H9 (cell line): ENCODE data around the gene STX2. TPM values are rescaled to one million over a fixed set of nuclear protein-coding genes. Genes with fewer than 3 reads are reported as not detected.

Experiments
- DNase-seq: peaks from one replicate; pipeline ENCODE4 v3.0.0-alpha.2; 2017
- H2AFZ ChIP-seq: one replicate; pipeline ENCODE4 v1.6.1; 2013; ENCODE audit warnings: mild to moderate bottlenecking, low read length, control low read depth, moderate library complexity
- H2AK5ac ChIP-seq: 2 replicates; pipeline ENCODE4 v1.6.1; 2013; ENCODE audit warnings: low read length, control low read depth, mixed read lengths; ENCODE audit not compliant: insufficient read length
- H2BK120ac ChIP-seq: one replicate; pipeline ENCODE4 v1.6.1; 2013; ENCODE audit warnings: low read depth, mild to moderate bottlenecking, low read length, control low read depth, inconsistent platforms; ENCODE audit not compliant: poor library complexity, severe bottlenecking
- H2BK12ac ChIP-seq: 2 replicates; pipeline ENCODE4 v1.6.1; 2013; ENCODE audit warnings: low read length, control low read depth, mixed read lengths, low read depth; ENCODE audit not compliant: insufficient read length
- H2BK15ac ChIP-seq: 2 replicates; pipeline ENCODE4 v1.6.1; 2013; ENCODE audit warnings: low read depth, low read length, control low read depth
- H2BK20ac ChIP-seq: one replicate; pipeline ENCODE4 v1.6.1; 2013; ENCODE audit warnings: low read depth, mild to moderate bottlenecking, low read length, control low read depth, inconsistent platforms; ENCODE audit not compliant: poor library complexity, severe bottlenecking
- H2BK5ac ChIP-seq: 2 replicates; pipeline ENCODE4 v1.6.1; 2013; ENCODE audit warnings: low read length, control low read depth, mixed read lengths; ENCODE audit not compliant: insufficient read length
- H3K14ac ChIP-seq: 2 replicates; pipeline ENCODE4 v1.6.1; 2013; ENCODE audit warnings: low read length, control low read depth; ENCODE audit not compliant: insufficient read depth
- H3K18ac ChIP-seq: 2 replicates; pipeline ENCODE4 v1.6.1; 2013; ENCODE audit warnings: low read depth, mild to moderate bottlenecking, mixed read lengths, low read length, control low read depth; ENCODE audit not compliant: insufficient read length
- H3K23ac ChIP-seq: 2 replicates; pipeline ENCODE4 v1.6.1; 2013; ENCODE audit warnings: low read length, control low read depth, mixed read lengths, low read depth; ENCODE audit not compliant: insufficient read length
- H3K23me2 ChIP-seq: 2 replicates; pipeline ENCODE4 v1.6.1; 2013; ENCODE audit warnings: low read depth, mild to moderate bottlenecking, mixed read lengths, low read length, control low read depth; ENCODE audit not compliant: insufficient read length, poor library complexity, severe bottlenecking
- H3K27ac ChIP-seq: 2 replicates; pipeline ENCODE4 v1.5.1; 2013; ENCODE audit warnings: low read length, control low read depth, mixed read lengths, low read depth; ENCODE audit not compliant: insufficient read length
- H3K27me3 ChIP-seq: 2 replicates; pipeline ENCODE4 v1.6.1; 2013; ENCODE audit warnings: low read length, control low read depth, inconsistent platforms; ENCODE audit not compliant: insufficient read depth
- H3K4ac ChIP-seq: 2 replicates; pipeline ENCODE4 v1.6.1; 2013; ENCODE audit warnings: low read depth, mild to moderate bottlenecking, control low read depth, inconsistent platforms, low read length, moderate library complexity
- H3K4me1 ChIP-seq: 2 replicates; pipeline ENCODE4 v1.6.1; 2013; ENCODE audit warnings: low read length, control low read depth, inconsistent platforms; ENCODE audit not compliant: insufficient read depth
- H3K4me2 ChIP-seq: 2 replicates; pipeline ENCODE4 v1.6.1; 2013; ENCODE audit warnings: low read length, control low read depth, mixed read lengths; ENCODE audit not compliant: insufficient read length, insufficient read depth
- H3K56ac ChIP-seq: 2 replicates; pipeline ENCODE4 v1.6.1; 2013; ENCODE audit warnings: low read depth, mild to moderate bottlenecking, mixed read lengths, low read length, control low read depth; ENCODE audit not compliant: insufficient read length
- H3K79me1 ChIP-seq: 2 replicates; pipeline ENCODE4 v1.6.1; 2013; ENCODE audit warnings: low read depth, mild to moderate bottlenecking, moderate library complexity, low read length, control low read depth, inconsistent platforms; ENCODE audit not compliant: insufficient read depth, poor library complexity, severe bottlenecking
- H3K79me2 ChIP-seq: 2 replicates; pipeline ENCODE4 v1.6.1; 2013; ENCODE audit warnings: low read length, control low read depth, inconsistent platforms; ENCODE audit not compliant: insufficient read depth
- H3K9ac ChIP-seq: 2 replicates; pipeline ENCODE4 v1.6.1; 2013; ENCODE audit warnings: low read length, control low read depth, mixed read lengths; ENCODE audit not compliant: insufficient read length; ENCODE audit errors: extremely low read depth
- H3K9me3 ChIP-seq: one replicate; pipeline ENCODE4 v1.6.1; 2013; ENCODE audit warnings: low read depth, low read length, inconsistent platforms; ENCODE audit not compliant: control insufficient read depth
- H3T11ph ChIP-seq: one replicate; pipeline ENCODE4 v1.6.1; 2013; ENCODE audit warnings: mild to moderate bottlenecking, low read length, control low read depth, inconsistent platforms
- H4K20me1 ChIP-seq: one replicate; pipeline ENCODE4 v1.6.1; 2013; ENCODE audit not compliant: control insufficient read depth, insufficient read length, insufficient read depth
- H4K5ac ChIP-seq: 2 replicates; pipeline ENCODE4 v1.6.1; 2013; ENCODE audit warnings: low read depth, mild to moderate bottlenecking, mixed read lengths, low read length, control low read depth; ENCODE audit not compliant: insufficient read length
- H4K8ac ChIP-seq: replicated peaks from 2 replicates; pipeline ENCODE4 v1.6.1; 2013; ENCODE audit warnings: low read length, control low read depth, mixed read lengths, low read depth; ENCODE audit not compliant: insufficient read length
- H4K91ac ChIP-seq: 2 replicates; pipeline ENCODE4 v1.6.1; 2013; ENCODE audit warnings: low read depth, mild to moderate bottlenecking, moderate library complexity, mixed read lengths, low read length, control low read depth; ENCODE audit not compliant: insufficient read length
- H3K27ac Mint-ChIP-seq, 3 experiments: 2 replicates in 2 of 3; 3 replicates in 1 of 3; pipeline ENCODE4 v1.8.0; 2020 to 2021; ENCODE audit warnings: mixed read lengths in 3 of 3, mild to moderate bottlenecking in 1 of 3, moderate library complexity in 1 of 3
- H3K27me3 Mint-ChIP-seq: 2 replicates; pipeline ENCODE4 v1.8.0; 2021; ENCODE audit warnings: low read depth, mild to moderate bottlenecking, moderate library complexity, mixed read lengths
- H3K36me3 Mint-ChIP-seq, 3 experiments: 2 replicates in 2 of 3; 3 replicates in 1 of 3; pipeline ENCODE4 v1.8.0; 2020 to 2021; ENCODE audit warnings: low read depth in 3 of 3, mixed read lengths in 3 of 3; ENCODE audit not compliant: insufficient read depth in 1 of 3
- H3K4me1 Mint-ChIP-seq, 2 experiments: 2 replicates each; pipeline ENCODE4 v1.8.0; 2020; ENCODE audit warnings: mixed read lengths in 2 of 2
- H3K4me3 Mint-ChIP-seq, 2 experiments: 2 replicates in 1 of 2; 3 replicates in 1 of 2; pipeline ENCODE4 v1.8.0; 2020 to 2021; ENCODE audit warnings: mild to moderate bottlenecking in 2 of 2, mixed read lengths in 2 of 2, moderate library complexity in 1 of 2
- H3K9me3 Mint-ChIP-seq, 2 experiments: 2 replicates in 1 of 2; 3 replicates in 1 of 2; pipeline ENCODE4 v1.8.0; 2020; ENCODE audit warnings: mild to moderate bottlenecking in 2 of 2, mixed read lengths in 2 of 2, moderate library complexity in 1 of 2
- WGBS: extraction: QIAGEN DNeasy Blood & Tissue Kit; methylation state at CpG from one replicate; pipeline ENCODE4 v1.1.7; 2013; ENCODE audit warnings: missing lambda C conversion rate, low lambda C conversion rate, mixed read lengths; ENCODE audit not compliant: insufficient read length; ENCODE audit errors: extremely low coverage; 5-methylcytosine and 5-hydroxymethylcytosine counted together
- total RNA-seq: library from RNA; stranded (reverse); gene quantifications from 2 replicates; pipeline ENCODE4 v1.2.1, GENCODE V29; 2021
- TF ChIP-seq, protein P1 (sequence below): fragments of 200-600 bp; sonication (generic); conservative IDR thresholded peaks from 3 replicates; pipeline ENCODE4 v1.8.0; 2021; ENCODE audit warnings: antibody characterized with exemption, mild to moderate bottlenecking

The STX2 gene
- total RNA-seq, 1 experiment from 2014 or later, result 19.4 TPM

DNA sequence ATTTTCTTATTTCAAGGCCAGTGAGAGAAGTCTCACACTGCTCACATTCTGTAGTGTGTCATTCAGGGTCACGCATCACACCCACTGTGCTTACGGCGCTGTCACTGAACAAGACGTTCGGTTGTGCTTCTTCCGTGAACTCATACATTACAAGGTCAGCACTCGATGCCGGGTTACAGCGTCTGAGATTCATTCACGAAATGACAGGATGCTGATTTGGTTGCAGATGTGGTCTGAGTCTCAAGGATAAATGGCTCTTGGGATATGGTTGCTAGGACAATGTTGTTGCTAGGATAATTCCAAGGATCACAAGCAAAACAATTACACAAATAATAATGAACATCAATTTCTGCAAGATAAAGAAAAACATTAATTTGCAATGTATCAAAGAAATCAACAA is 47.4 kb downstream of the STX2 start:
- Histone ChIP-seq H3K79me2 (no peaks in the 10 kb centered on the region), H3K4me2 (no peak overlapping the region), H2AFZ (no peak overlapping the region), H2BK12ac (no peak overlapping the region), H3K79me1 (no peaks in the 10 kb centered on the region), H3K4me1 (no peaks in the 10 kb centered on the region), H3K27me3 (no peaks in the 10 kb centered on the region), H2BK15ac (no peak overlapping the region), H3K14ac (no peak overlapping the region), H4K8ac (no peak overlapping the region), H3K27ac (no peak overlapping the region), H3K23me2 (peaks cover 7% of the 10 kb centered on the region), H4K5ac (no peak overlapping the region), H2BK20ac (no peak overlapping the region), H3K18ac (no peak overlapping the region), H3K4ac (no peak overlapping the region), H2BK120ac (no peak overlapping the region), H4K20me1 (no peaks in the 10 kb centered on the region), H3K56ac (no peak overlapping the region), H3K23ac (no peak overlapping the region), H2AK5ac (no peak overlapping the region), H2BK5ac (no peak overlapping the region), H3T11ph (no peak overlapping the region), H4K91ac (no peak overlapping the region), H3K9ac (no peak overlapping the region), H3K9me3 (no peaks in the 10 kb centered on the region)
- H3K4me3 Mint-ChIP-seq, result no peak overlapping the region
- no peak for DNase-seq
- peaks cover 25 to 35% of the 10 kb centered on the region in 2 experiments for H3K4me1 Mint-ChIP-seq
- no peak overlapping the region for H3K27ac Mint-ChIP-seq
- peaks cover 7 to 35% (median 22%) of the 10 kb centered on the region in 3 experiments; a peak in 6 of 7 replicates for H3K36me3 Mint-ChIP-seq
- TF ChIP-seq, protein P1, sequence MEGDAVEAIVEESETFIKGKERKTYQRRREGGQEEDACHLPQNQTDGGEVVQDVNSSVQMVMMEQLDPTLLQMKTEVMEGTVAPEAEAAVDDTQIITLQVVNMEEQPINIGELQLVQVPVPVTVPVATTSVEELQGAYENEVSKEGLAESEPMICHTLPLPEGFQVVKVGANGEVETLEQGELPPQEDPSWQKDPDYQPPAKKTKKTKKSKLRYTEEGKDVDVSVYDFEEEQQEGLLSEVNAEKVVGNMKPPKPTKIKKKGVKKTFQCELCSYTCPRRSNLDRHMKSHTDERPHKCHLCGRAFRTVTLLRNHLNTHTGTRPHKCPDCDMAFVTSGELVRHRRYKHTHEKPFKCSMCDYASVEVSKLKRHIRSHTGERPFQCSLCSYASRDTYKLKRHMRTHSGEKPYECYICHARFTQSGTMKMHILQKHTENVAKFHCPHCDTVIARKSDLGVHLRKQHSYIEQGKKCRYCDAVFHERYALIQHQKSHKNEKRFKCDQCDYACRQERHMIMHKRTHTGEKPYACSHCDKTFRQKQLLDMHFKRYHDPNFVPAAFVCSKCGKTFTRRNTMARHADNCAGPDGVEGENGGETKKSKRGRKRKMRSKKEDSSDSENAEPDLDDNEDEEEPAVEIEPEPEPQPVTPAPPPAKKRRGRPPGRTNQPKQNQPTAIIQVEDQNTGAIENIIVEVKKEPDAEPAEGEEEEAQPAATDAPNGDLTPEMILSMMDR, result no peak
- H3K9me3 Mint-ChIP-seq, result no peaks in the 10 kb centered on the region
- no CpG with 5 or more reads among the region's 10 CpGs for WGBS
- no peaks in the 10 kb centered on the region for H3K27me3 Mint-ChIP-seq
